ENCODE results near the gene PPP1R12B.
"Not testable (repeated sequence)": the region's sequence is repeated elsewhere in the genome, so short reads cannot be mapped to it uniquely, and the experiment has no call there.

The PPP1R12B gene

DNA sequence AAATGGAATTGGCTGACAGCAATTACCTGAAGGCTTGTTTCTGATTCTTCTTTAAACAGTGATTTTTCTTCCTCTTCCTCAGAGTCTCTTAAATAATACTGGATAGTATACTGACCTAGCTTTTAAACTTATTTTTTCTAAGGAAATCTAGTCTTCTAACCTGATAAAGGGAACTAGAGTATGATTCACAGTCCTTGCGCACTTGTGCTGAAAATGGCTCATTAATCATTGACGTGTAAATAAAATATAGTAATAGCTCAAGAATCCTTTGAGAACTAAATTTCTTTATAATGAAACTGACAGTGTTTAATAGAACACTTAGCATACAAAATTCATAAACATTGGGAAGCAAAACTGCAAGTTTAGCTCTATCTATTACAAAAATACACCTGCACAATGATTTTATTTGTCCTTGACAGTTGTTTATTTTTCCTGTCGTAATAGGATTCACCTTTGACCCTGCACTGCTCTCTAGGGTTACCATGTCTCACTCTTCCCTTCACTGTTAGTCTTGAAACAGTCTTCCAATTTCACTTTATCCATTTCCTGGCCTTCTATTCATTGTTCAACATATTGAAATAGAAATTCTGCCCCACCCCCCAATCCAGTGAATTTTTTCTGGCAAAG, 117.3 kb downstream of the PPP1R12B start:
- not testable (repeated sequence) for H3K4me3 Mint-ChIP-seq; H3K9me3 Mint-ChIP-seq; H3K4me1 Mint-ChIP-seq (ENCODE audit: low read depth); H3K36me3 Mint-ChIP-seq (ENCODE audit: low read depth); H3K27ac Mint-ChIP-seq; H3K27me3 Mint-ChIP-seq (ENCODE audit: low read depth)

DNA sequence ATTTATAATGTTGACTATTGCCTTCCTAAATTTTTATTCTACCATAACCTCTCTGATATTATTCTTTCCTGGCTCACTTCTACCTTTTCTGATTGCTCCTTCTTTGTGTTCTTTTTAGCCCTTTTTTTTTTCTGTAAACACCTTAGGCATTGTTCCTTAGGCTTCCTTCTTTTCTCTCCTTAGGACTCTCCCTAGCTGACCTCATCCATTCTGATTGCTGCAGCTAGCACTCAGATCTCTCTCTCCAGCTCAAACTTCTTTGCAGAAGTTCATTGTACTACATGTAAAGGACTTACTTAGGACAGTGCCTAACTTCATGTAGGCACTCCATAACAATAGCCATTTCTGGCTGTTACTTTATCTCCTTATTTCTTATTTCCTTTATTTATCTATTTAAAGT, 117.8 kb downstream of the PPP1R12B start:
- not testable (repeated sequence) for H3K36me3 Mint-ChIP-seq (ENCODE audit: low read depth); H3K4me3 Mint-ChIP-seq; H3K4me1 Mint-ChIP-seq (ENCODE audit: low read depth); H3K27ac Mint-ChIP-seq; H3K27me3 Mint-ChIP-seq (ENCODE audit: low read depth); H3K9me3 Mint-ChIP-seq

DNA sequence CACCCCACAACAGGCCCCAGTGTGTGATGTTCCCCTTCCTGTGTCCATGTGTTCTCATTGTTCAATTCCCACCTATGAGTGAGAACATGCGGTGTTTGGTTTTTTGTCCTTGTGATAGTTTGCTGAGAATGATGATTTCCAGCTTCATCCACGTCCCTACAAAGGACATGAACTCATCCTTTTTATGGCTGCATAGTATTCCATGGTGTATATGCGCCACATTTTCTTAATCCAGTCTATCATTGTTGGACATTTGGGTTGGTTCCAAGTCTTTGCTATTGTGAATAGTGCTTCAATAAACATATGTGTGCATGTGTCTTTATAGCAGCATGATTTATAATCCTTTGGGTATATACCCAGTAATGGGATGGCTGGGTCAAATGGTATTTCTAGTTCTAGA, 118.9 kb downstream of the PPP1R12B start:
- H3K36me3 Mint-ChIP-seq (ENCODE audit: low read depth); H3K9me3 Mint-ChIP-seq; H3K27ac Mint-ChIP-seq; H3K27me3 Mint-ChIP-seq (ENCODE audit: low read depth); H3K4me1 Mint-ChIP-seq (ENCODE audit: low read depth); H3K4me3 Mint-ChIP-seq: not testable (repeated sequence)

DNA sequence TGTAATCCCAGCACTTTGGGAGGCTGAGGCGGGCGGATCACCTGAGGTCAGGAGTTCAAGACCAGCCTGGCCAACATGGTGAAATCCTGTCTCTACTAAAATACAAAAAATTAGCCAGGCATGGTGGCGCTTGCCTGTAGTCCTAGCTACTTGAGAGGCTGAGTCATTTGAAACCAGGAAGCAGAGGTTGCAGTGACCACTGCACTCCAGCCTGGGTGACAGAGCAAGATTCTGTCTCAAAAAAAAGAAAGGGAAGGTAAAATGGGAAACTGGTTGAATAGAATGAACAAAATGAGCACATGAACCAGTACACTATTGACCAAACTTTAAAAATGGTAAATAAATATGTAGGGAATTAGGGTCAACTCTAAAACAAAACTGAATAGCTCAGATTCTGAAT, 120.2 kb downstream of the PPP1R12B start:
- not testable (repeated sequence) for H3K27ac Mint-ChIP-seq; H3K4me1 Mint-ChIP-seq (ENCODE audit: low read depth); H3K27me3 Mint-ChIP-seq (ENCODE audit: low read depth); H3K4me3 Mint-ChIP-seq; H3K36me3 Mint-ChIP-seq (ENCODE audit: low read depth); H3K9me3 Mint-ChIP-seq

DNA sequence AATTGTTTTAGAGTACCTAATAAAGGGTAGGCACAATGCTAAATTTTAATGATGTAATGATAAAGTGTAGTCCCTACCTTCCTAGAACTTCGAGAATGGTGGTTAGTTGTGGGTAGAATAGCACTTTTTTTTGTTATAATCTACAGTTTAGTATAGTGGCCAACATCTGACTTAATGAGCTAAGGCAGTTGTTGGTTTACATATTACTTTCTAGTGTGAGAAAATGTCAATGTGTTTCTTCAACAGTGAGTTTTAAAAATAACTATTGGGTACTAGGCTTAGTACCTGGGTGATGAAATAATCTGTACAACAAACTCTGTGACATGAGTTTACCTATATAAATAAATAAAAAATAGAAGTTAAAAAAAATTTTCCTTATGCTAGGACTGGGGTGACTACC, 120.6 kb downstream of the PPP1R12B start:
- not testable (repeated sequence) for H3K27ac Mint-ChIP-seq; H3K27me3 Mint-ChIP-seq (ENCODE audit: low read depth); H3K9me3 Mint-ChIP-seq; H3K4me1 Mint-ChIP-seq (ENCODE audit: low read depth); H3K36me3 Mint-ChIP-seq (ENCODE audit: low read depth); H3K4me3 Mint-ChIP-seq

DNA sequence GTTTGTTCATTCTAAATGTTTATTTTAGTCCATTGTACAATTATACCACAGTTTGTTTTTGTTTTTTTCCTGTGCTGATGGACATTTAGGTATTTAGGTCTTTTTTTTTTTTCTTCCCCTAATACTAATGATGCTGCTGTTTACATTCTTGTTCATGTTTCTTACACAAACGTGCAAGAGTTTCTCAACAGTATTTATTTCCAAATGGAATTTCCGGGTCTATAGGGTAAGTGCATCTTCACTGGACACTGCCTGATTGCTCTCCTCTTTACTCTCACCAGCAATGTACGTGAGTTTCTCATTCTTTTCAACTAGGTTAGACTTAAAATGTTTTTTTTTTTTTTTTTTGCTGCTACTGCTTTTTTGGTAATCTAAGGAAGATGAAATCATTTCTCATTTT, 122.7 kb downstream of the PPP1R12B start:
- Mint-ChIP-seq H3K4me1 (ENCODE audit: low read depth) (peaks cover 1% of the 10 kb centered on the region), H3K9me3 (no peaks in the 10 kb centered on the region), H3K4me3 (no peak overlapping the region), H3K36me3 (ENCODE audit: low read depth) (no peaks in the 10 kb centered on the region), H3K27ac (no peak overlapping the region), H3K27me3 (ENCODE audit: low read depth) (no peaks in the 10 kb centered on the region)

DNA sequence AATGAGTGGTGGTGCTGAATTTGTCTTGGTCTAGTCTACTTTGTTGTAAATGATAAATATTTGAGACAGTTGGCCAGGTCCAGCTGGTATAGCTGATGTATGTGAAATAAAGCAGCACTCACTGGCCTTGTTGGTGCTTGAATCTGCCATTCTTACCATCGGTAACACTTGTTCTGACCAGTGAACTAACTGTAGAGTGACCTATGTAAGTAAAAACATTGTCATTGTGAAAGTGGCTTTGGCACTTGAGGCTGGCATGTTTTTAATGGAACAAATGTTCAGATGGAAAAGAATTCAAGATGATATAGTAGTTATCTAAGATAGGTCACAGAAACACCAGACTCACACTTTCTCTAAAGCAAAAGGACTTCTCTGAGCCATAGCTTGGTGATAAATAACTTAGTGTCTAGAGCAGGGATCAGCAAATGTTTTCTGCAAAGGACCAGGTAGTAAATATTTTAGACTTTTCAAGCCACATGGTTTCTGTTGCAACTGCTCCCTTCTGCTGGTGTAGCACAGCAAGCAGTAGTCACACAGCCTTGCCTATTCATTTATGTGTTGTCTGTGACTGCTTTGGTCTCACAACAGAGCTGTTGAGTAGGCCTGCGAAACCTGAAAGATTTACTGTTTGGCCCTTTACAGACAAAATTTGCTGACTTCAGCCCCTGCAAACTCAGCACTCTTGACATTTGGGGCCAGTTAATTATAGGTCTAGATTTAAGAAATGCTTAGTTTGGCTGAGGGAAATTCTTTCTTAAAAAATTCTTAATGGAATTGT, 124.0 kb downstream of the PPP1R12B start:
- not testable (repeated sequence) for H3K27me3 Mint-ChIP-seq (ENCODE audit: low read depth); H3K36me3 Mint-ChIP-seq (ENCODE audit: low read depth); H3K4me1 Mint-ChIP-seq (ENCODE audit: low read depth); H3K27ac Mint-ChIP-seq; H3K4me3 Mint-ChIP-seq; H3K9me3 Mint-ChIP-seq

DNA sequence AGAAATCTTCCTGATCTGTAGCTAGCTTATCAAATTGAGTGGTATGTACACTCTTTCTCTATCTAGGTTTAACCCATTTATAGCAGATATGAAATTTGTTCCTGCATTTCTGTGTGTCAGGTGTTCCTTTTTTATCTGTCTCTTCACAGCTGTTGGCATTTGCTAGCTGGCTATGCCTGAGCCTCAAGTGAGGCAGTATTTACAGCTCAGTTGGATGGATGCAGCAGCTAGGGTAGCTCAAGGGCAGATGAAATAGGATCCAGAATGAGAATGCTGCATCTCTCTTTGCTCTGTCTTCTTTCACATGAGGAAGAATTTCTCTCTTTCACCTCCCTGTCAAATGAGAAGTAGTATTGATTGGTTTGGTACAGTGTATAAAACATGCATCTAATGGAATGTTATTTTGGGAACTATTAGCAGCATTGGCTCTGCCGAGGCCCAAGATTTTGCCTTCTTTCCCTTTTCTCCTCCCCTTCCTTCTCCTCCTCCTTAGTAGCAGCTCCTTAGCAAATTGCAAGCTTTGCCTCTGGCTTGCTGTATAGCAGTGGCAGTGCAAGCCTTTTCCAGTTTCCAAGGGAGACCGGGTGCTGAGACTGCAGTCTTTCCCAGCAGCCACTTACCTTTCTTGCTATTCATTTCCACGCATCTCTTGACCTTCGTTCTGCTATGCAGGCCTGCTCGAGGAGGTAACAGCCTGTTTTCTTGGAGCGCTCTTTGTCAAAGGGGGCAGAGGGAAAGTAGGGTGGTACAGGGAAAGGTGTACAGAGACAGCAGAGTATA, 125.0 kb downstream of the PPP1R12B start:
- H3K36me3 Mint-ChIP-seq (ENCODE audit: low read depth); H3K4me3 Mint-ChIP-seq; H3K4me1 Mint-ChIP-seq (ENCODE audit: low read depth); H3K9me3 Mint-ChIP-seq; H3K27me3 Mint-ChIP-seq (ENCODE audit: low read depth); H3K27ac Mint-ChIP-seq: not testable (repeated sequence)

DNA sequence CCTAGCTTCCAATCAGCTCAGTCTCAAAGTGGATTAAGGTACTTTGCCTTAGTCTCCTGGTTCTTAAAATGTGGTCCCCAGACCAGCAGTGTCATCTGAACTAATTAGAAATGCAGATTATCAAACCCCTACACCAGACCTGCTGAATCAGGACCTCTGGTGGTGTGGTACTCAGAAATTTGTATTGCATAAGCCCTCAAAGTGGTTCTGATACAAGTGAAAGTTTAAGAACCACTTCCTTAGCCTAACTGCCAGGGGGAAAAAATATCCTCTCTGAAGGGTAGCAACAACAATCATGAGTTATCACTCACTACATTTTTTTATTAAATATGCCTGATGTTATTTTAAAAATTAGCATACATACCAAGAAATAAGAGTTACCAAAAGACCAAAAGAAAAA, 131.2 kb downstream of the PPP1R12B start:
- H3K27ac Mint-ChIP-seq, result not testable (repeated sequence)

DNA sequence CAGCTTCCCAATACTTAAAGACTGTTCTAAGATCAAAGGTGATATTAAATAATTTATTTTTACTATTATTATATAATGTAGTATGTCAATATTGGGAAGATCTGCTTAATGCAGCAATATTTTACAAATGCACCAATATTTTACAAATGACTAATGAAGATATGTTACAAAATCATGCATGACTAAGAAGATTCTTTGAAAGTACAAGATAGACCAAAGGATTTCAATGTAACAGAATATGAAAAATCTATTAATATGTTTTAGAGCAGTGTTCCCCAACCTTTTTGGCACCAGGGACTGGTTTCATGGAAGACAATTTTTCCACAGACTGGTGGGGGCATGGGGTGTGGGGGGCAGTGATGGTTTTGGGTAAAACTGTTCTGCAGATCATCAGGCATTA, 132.1 kb downstream of the PPP1R12B start:
- not testable (repeated sequence) for H3K36me3 Mint-ChIP-seq (ENCODE audit: low read depth); H3K4me3 Mint-ChIP-seq; H3K27ac Mint-ChIP-seq; H3K9me3 Mint-ChIP-seq
- Mint-ChIP-seq H3K4me1 (ENCODE audit: low read depth) (peaks cover 30% of the 10 kb centered on the region), H3K27me3 (ENCODE audit: low read depth) (peaks cover 26% of the 10 kb centered on the region)

More for the DNA sequence above, 131.2 kb downstream of the PPP1R12B start:
- Mint-ChIP-seq H3K4me1 (ENCODE audit: low read depth) (peaks cover 25% of the 10 kb centered on the region), H3K27me3 (ENCODE audit: low read depth) (peaks cover 26% of the 10 kb centered on the region)
- H3K4me3 Mint-ChIP-seq; H3K36me3 Mint-ChIP-seq (ENCODE audit: low read depth); H3K9me3 Mint-ChIP-seq: not testable (repeated sequence)

DNA sequence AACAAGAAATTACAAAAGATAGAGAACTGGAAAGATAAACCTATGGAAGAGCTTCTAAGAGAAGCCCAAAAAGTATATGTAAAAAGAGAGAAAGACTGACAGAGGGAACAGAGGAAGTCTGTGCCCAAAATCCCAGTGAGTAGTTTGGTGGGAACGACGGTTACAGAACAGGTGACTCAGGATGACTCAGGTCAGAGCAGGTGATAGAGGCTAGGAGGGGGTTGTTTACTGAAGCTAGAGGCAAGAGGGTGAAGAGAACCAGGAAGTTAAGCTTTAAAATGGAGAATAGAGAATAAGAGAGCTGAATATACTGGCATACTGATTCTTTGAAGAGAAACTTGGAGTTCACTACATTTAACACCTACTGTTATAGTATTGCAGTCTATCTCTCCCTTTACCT, 134.9 kb downstream of the PPP1R12B start:
- not testable (repeated sequence) for H3K9me3 Mint-ChIP-seq; H3K27ac Mint-ChIP-seq; H3K4me3 Mint-ChIP-seq; H3K36me3 Mint-ChIP-seq (ENCODE audit: low read depth)
- H3K4me1 Mint-ChIP-seq (ENCODE audit: low read depth), result peaks cover 35% of the 10 kb centered on the region
- peaks cover 26% of the 10 kb centered on the region for H3K27me3 Mint-ChIP-seq (ENCODE audit: low read depth)

DNA sequence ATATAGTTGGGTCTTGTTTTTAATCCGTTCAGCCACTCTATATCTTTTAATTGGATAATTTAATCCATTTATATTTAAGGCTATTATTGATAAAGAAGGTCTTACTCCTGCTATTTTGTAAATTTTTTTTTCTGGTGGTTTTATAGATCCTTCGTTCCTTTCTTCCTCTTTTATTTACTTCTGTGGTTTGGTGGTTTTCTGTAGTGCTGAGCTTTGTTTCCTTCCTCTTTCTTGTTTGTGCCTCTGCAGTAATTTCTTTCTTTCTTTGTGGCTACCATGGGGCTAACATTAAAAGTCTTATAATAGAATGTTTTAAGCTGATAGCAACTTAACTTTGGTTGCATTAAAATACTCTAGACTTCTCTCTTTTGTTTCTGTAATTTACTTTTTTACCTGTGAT, 135.5 kb downstream of the PPP1R12B start:
- not testable (repeated sequence) for H3K9me3 Mint-ChIP-seq
- Mint-ChIP-seq H3K4me1 (ENCODE audit: low read depth) (peaks cover 32% of the 10 kb centered on the region), H3K27ac (peak overlapping the region; percentile 1), H3K27me3 (ENCODE audit: low read depth) (peaks cover 26% of the 10 kb centered on the region), H3K36me3 (ENCODE audit: low read depth) (peaks cover 16% of the 10 kb centered on the region), H3K4me3 (peak overlapping the region; percentile 15)

DNA sequence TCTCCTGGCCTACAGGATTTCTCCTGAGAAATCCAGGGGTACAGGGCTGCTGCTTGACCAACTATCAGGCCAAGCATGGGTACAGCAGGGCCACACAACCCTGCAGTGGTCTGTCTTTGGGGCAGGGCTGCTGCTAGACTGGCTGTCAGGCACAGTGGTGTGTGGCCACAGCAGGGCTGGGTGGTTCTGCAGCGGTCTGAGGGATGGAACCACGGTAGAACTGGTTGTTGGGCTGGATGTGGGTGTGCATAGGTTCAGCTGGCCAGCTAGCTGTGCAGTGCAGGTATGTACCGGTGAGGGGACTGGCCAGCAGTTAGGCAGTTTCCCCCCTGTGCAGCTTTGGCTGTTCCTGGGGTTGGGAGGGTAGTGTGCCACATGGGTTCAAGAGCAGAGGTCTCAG, 136.3 kb downstream of the PPP1R12B start:
- H3K9me3 Mint-ChIP-seq, H3K27ac Mint-ChIP-seq, H3K4me3 Mint-ChIP-seq: not testable (repeated sequence)
- Mint-ChIP-seq H3K36me3 (ENCODE audit: low read depth) (peaks cover 18% of the 10 kb centered on the region), H3K27me3 (ENCODE audit: low read depth) (peaks cover 24% of the 10 kb centered on the region), H3K4me1 (ENCODE audit: low read depth) (peaks cover 29% of the 10 kb centered on the region)

DNA sequence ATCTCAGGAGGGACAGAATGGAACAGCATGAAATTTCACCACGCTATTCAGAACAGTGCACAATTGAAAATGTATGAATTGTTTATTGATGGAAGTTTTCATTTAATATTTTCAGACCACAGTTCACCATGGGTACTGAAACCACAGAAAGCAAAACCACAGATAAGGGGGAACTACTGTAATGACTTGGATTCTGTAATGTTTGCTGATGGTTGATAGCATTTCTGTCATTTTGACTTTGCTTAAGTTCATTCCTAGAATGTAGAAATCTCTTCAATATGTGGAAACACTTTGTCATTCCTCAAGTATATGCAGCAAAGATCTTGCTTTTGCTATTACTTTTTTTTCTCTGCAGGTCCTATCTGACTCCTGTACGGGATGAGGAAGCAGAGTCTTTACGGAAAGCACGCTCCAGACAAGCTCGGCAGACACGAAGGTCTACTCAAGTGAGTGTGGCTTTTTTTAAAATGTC, 139.7 kb downstream of the PPP1R12B start:
- not testable (repeated sequence) for H3K9me3 Mint-ChIP-seq; H3K27ac Mint-ChIP-seq; H3K4me3 Mint-ChIP-seq; H3K27me3 Mint-ChIP-seq (ENCODE audit: low read depth)
- Mint-ChIP-seq H3K4me1 (ENCODE audit: low read depth) (peaks cover 24% of the 10 kb centered on the region), H3K36me3 (ENCODE audit: low read depth) (peaks cover 27% of the 10 kb centered on the region)

DNA sequence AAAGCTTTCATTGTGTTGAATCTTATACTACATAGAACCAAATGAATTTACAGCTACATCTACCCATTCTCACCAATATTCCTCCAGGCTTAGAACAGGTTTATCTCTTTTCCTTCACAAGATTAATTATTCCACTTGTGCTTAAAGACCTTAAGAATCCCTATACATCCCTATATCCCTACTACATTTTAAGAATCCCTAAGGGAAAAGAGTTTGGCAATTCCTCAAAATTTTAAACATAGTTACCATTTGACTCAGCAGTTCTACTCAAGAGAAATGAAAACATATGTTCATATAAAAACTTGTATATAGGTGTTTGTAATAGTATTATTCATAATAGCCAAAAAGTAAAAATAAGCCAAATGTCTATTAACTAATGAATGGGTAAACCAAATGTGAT, 140.6 kb downstream of the PPP1R12B start:
- not testable (repeated sequence) for H3K4me3 Mint-ChIP-seq; H3K27me3 Mint-ChIP-seq (ENCODE audit: low read depth); H3K27ac Mint-ChIP-seq; H3K9me3 Mint-ChIP-seq
- Mint-ChIP-seq H3K4me1 (ENCODE audit: low read depth) (peaks cover 15% of the 10 kb centered on the region), H3K36me3 (ENCODE audit: low read depth) (peaks cover 28% of the 10 kb centered on the region)

All from T-helper 1 cell treated with Interleukin-12 subunit alpha and Interleukin-12 subunit beta and Interleukin-4 antibody, amounts not matched to agents 30 μg/mL and 1 μg/mL, for 36 hours (primary cell).